ENCODE data around the gene IFT122. TPM values are rescaled to one million over a fixed set of nuclear protein-coding genes. Genes with fewer than 3 reads are reported as not detected.

The IFT122 gene
- total RNA-seq, 6 donors from 2014 or later = 23.7 to 126 (median 29.1) TPM

DNA sequence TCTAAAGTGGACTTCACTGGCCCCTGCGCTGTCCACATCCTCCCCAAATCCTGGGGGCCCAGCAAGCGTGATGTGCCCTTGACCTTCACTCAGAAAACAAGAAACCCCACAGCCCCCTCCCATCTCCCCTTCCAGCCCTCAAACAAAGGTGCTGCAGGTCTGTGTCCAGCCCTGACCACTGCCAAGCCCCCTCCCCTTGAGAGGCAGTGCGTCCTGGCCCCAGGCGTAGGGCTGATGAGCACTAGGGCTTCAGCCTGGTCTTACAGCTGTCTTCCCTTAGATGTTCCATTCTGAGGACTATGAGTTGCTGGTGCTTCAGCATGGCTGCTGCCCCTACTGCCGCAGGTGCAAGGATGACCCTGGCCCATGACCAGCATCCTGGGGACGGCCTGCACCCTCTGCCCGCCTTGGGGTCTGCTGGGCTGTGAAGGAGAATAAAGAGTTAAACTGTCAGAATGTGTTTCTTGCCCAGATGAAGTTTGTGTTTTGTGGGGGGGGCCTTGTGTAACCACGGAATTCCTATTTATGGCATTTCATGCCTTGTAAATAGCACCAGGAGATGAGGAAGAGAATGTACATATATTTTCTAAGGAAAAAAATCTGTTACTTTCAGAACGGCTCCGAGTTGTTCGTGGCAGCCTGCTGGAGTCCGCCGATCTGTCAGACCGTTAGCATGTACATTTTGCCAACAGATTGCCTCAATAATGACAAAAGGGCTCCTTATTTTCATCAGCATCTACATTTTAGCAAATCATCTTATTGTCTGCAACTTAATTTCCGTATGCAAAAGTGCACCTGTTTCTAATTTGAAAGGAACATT is 80.1 kb downstream of the IFT122 start:
- Histone ChIP-seq H3K27me3 (no peaks in the 10 kb centered on the region), H3K36me3 (peaks cover 0 to 40% (median 8%) of the 10 kb centered on the region in 4 donors), H3K4me3 (no peak overlapping the region), H3K4me1 (no peaks in the 10 kb centered on the region), H3K27ac (no peak overlapping the region), H3K9me3 (no peaks in the 10 kb centered on the region)
- 91% methylated on average over 13 to 15 of the region's 15 CpGs for WGBS, 2 donors
- ATAC-seq (ENCODE audit: low FRiP score in 2 of 2) (no peak), DNase-seq (no peak)
- TF ChIP-seq POLR2A (IDR thresholded peaks at IDR 0.05) (no peak), POLR2AphosphoS5 (IDR thresholded peaks at IDR 0.05) (no peak), EP300 (IDR thresholded peaks at IDR 0.05) (no peak)
- TF ChIP-seq, protein P1, sequence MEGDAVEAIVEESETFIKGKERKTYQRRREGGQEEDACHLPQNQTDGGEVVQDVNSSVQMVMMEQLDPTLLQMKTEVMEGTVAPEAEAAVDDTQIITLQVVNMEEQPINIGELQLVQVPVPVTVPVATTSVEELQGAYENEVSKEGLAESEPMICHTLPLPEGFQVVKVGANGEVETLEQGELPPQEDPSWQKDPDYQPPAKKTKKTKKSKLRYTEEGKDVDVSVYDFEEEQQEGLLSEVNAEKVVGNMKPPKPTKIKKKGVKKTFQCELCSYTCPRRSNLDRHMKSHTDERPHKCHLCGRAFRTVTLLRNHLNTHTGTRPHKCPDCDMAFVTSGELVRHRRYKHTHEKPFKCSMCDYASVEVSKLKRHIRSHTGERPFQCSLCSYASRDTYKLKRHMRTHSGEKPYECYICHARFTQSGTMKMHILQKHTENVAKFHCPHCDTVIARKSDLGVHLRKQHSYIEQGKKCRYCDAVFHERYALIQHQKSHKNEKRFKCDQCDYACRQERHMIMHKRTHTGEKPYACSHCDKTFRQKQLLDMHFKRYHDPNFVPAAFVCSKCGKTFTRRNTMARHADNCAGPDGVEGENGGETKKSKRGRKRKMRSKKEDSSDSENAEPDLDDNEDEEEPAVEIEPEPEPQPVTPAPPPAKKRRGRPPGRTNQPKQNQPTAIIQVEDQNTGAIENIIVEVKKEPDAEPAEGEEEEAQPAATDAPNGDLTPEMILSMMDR (IDR thresholded peaks at IDR 0.05) = no peak

DNA sequence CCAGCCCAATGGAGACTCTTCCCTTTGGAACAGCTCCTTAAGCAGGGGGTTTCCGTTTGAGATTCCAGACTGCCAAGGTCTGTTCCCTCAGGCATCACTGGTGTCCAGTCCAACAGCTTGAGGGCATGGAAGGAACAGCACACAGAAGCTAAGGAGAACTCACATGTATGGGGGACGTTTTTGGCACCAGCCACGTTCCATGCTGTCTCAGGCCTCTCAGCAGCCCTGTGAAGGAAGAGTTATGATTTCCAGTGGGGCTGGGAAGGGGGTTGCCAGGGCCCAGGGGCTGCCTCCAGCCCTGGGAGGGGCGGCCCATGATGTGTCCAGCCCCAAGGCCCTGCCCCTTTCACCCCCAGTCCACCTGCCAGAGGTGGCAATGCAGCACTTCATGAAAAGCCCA is 80.9 kb downstream of the IFT122 start:
- no peak overlapping the region for H3K4me3 ChIP-seq
- TF ChIP-seq, protein P1 (IDR thresholded peaks at IDR 0.05) = no peak
- no peak for TF ChIP-seq POLR2A (IDR thresholded peaks at IDR 0.05)
- no peak for TF ChIP-seq EP300 (IDR thresholded peaks at IDR 0.05)
- no peak for TF ChIP-seq POLR2AphosphoS5 (IDR thresholded peaks at IDR 0.05)
- H3K4me1 ChIP-seq = no peaks in the 10 kb centered on the region
- H3K36me3 ChIP-seq = peaks cover 0 to 33% (median 8%) of the 10 kb centered on the region in 4 donors
- no peaks in the 10 kb centered on the region for H3K9me3 ChIP-seq
- DNase-seq (no peak), ATAC-seq (ENCODE audit: low FRiP score in 2 of 2) (no peak)
- no peak overlapping the region for H3K27ac ChIP-seq
- WGBS, 2 donors = 94% methylated on average over 4 of the region's 4 CpGs; no CpG with 5 or more reads in 1 of the 2 donors
- H3K27me3 ChIP-seq = no peaks in the 10 kb centered on the region

DNA sequence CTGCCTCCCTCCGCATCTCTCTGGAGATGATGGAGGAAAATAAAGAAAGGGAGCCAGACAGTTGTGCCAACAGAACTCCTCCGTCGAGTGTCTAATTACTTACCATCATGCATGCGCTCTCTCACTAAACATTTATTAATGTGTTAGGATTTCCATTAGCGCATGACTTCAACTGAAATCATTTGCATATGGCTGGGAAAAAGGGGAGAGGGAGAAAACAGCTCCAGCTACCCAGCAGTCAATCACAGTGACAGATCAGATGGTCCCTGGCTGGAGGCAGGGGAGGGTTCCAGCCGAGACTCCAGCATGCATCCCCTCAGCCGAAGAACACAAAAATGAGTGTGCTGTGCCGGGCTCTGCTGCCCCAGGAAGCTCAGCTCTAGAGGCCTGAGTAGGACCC is 81.6 kb downstream of the IFT122 start:
- DNase-seq (no peak), ATAC-seq (ENCODE audit: low FRiP score in 2 of 2) (no peak)
- Histone ChIP-seq H3K27ac (no peak overlapping the region), H3K9me3 (no peaks in the 10 kb centered on the region), H3K4me1 (no peaks in the 10 kb centered on the region), H3K27me3 (no peaks in the 10 kb centered on the region), H3K4me3 (no peak overlapping the region), H3K36me3 (peaks cover 0 to 30% (median 8%) of the 10 kb centered on the region in 4 donors)
- TF ChIP-seq EP300 (IDR thresholded peaks at IDR 0.05) = no peak
- TF ChIP-seq POLR2A (IDR thresholded peaks at IDR 0.05) = no peak
- TF ChIP-seq POLR2AphosphoS5 (IDR thresholded peaks at IDR 0.05) = no peak
- TF ChIP-seq, protein P1 (IDR thresholded peaks at IDR 0.05) = no peak
- WGBS, 2 donors = 86 to 88% methylated on average over 8 of the region's 8 CpGs

DNA sequence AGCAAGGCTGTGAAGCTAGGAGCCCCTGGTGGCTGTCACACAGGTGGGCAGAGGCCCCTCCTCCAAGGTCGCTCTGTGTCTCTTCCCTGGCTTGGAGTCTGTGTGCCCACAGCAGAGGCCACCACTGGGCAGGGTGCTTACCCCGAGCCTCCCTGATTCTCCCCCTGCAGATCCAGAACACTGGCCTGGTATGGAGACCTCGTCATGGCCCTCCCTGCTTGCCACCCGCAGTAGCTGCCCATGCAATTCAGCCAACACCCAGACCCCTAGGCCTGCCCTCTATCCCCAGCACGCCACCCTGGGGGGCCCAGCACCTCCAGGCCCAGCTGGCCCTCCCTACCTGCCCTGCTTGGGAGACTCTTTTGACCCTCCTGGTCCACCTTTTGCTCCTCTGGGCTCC is 82.9 kb downstream of the IFT122 start:
- Histone ChIP-seq H3K4me1 (no peaks in the 10 kb centered on the region), H3K27me3 (no peaks in the 10 kb centered on the region), H3K36me3 (peaks cover 0 to 17% (median 8%) of the 10 kb centered on the region in 4 donors), H3K27ac (no peak overlapping the region), H3K9me3 (no peaks in the 10 kb centered on the region), H3K4me3 (no peak overlapping the region)
- DNase-seq (no peak), ATAC-seq (ENCODE audit: low FRiP score in 2 of 2) (no peak)
- TF ChIP-seq, protein P1 (IDR thresholded peaks at IDR 0.05) = no peak
- TF ChIP-seq POLR2AphosphoS5 (IDR thresholded peaks at IDR 0.05) (no peak), POLR2A (IDR thresholded peaks at IDR 0.05) (no peak), EP300 (IDR thresholded peaks at IDR 0.05) (no peak)
- 96 to 97% methylated on average over 4 to 5 of the region's 5 CpGs for WGBS, 2 donors

Data from upper lobe of left lung (tissue), 6 donors.